RWPE2 (cell line): ENCODE results near the gene ZNF48.

Experiments used
- ATAC-seq: fragments of 200-7000 bp; cut with Tn5 transposase; 3 replicates; pipeline ENCODE4 v1.9.1; 2021; ENCODE audit warnings: low read depth
- DNase-seq: peaks from one replicate; pipeline ENCODE4 v3.0.0-alpha.2; 2020; ENCODE audit warnings: low spot score
- H3K27ac ChIP-seq: fragments of 450-650 bp; 2 replicates; pipeline ENCODE4 v1.5.1; 2017; ENCODE audit warnings: mild to moderate bottlenecking; ENCODE audit not compliant: poor library complexity, severe bottlenecking
- H3K27me3 ChIP-seq: fragments of 250-450 bp; sonication (Bioruptor Pico); 2 replicates; pipeline ENCODE4 v1.5.1; 2021; ENCODE audit warnings: mild to moderate bottlenecking, moderate library complexity; ENCODE audit not compliant: insufficient read depth, poor library complexity, severe bottlenecking
- H3K36me3 ChIP-seq: fragments of 250-450 bp; sonication (Bioruptor Pico); 2 replicates; pipeline ENCODE4 v1.5.1; 2020; ENCODE audit warnings: low read depth, mild to moderate bottlenecking, moderate library complexity
- H3K4me1 ChIP-seq: fragments of 250-450 bp; sonication (Bioruptor Pico); 2 replicates; pipeline ENCODE4 v1.5.1; 2021; ENCODE audit warnings: mild to moderate bottlenecking, moderate library complexity; ENCODE audit not compliant: insufficient read depth, poor library complexity, severe bottlenecking
- H3K4me3 ChIP-seq: fragments of 250-450 bp; sonication (Bioruptor Pico); 2 replicates; pipeline ENCODE4 v1.5.1; 2021; ENCODE audit warnings: mild to moderate bottlenecking, moderate library complexity; ENCODE audit not compliant: severe bottlenecking
- H3K9me3 ChIP-seq: fragments of 250-450 bp; sonication (Bioruptor Pico); 2 replicates; pipeline ENCODE4 v1.5.1; 2021; ENCODE audit warnings: mild to moderate bottlenecking, moderate library complexity; ENCODE audit not compliant: severe bottlenecking
- TF ChIP-seq, protein P1 (sequence below): fragments of 450-650 bp; IDR thresholded peaks from one replicate; pipeline ENCODE4 v1.5.1; 2017; ENCODE audit warnings: mild to moderate bottlenecking, moderate library complexity; ENCODE audit not compliant: poor library complexity, severe bottlenecking

Gene ZNF48

DNA sequence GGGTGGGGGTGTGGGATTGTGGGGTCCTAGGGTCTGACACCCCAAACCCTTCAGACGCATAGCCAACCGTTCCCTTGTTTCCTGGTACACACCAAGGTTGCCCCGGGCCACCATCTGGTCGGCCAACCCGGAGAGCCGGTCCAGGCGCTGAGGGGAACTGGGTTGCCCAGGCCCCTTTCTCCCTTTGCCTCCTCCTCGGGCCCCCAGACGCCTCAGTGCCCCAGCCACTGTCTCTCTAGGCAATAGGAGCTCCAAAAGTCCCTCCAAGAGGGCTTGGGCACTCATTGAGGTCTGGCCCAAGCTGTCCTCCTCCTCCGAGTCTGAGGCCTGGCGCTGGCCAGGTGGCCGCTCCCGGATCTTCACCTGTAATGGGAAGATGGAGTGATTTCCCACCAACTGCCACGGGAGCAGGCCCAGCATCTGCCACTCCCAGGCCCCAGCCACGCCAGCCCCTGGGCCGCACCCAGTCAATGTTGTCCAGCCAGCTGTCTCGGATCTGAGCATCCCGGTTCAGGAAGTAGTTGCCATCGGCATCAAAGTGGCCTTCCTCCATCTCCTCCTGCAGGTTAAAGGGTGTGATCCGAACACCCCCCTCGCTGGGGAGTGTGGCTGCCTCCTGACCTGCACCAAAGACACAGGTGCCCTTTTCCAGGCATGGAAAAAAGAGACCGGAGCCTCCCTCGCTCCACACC, 41.6 kb upstream of the ZNF48 start:
- Histone ChIP-seq H3K9me3 (no peaks in the 10 kb centered on the region), H3K27ac (peak overlapping the region; percentile 83), H3K4me1 (no peaks in the 10 kb centered on the region), H3K4me3 (no peak overlapping the region), H3K27me3 (no peaks in the 10 kb centered on the region), H3K36me3 (peaks cover 33% of the 10 kb centered on the region)
- ATAC-seq (no peak), DNase-seq (peak; percentile 56)
- TF ChIP-seq, protein P1, sequence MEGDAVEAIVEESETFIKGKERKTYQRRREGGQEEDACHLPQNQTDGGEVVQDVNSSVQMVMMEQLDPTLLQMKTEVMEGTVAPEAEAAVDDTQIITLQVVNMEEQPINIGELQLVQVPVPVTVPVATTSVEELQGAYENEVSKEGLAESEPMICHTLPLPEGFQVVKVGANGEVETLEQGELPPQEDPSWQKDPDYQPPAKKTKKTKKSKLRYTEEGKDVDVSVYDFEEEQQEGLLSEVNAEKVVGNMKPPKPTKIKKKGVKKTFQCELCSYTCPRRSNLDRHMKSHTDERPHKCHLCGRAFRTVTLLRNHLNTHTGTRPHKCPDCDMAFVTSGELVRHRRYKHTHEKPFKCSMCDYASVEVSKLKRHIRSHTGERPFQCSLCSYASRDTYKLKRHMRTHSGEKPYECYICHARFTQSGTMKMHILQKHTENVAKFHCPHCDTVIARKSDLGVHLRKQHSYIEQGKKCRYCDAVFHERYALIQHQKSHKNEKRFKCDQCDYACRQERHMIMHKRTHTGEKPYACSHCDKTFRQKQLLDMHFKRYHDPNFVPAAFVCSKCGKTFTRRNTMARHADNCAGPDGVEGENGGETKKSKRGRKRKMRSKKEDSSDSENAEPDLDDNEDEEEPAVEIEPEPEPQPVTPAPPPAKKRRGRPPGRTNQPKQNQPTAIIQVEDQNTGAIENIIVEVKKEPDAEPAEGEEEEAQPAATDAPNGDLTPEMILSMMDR: no peak

DNA sequence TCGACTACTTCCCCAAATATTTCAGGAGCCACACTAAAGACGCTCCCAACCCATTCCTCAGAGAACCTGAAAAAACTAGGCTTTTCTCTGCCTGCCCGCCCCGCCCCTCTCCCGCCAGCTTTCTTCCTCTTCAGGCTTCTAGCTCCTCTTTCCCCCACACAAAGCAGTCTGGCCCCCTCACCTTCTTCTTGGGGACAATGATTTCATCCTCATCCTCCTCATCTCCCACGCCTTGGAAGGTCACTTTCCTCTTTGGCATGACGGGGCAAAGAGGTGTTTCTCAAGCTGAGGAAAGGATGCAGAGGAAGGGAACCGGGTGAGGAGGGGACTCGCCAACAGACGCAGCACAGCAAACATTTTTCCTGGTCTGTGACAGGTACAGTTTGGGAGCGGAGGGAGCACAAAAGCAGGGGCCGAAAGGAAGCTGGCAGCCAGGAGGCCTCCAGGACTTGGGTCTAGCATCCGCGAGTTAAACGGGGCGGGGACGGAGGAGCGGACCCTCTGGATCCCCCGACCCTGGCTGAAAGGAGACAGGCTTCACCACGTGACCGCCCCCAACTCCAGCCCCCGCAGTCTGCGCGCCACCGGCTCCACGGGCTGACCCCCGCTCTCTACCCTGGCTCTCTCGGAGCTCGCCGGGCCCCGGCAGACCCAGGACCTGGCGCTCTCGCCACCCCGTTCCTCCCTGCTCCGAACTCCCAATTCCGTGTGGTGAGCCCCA, 40.6 kb upstream of the ZNF48 start:
- H3K4me1 ChIP-seq: no peaks in the 10 kb centered on the region
- no peaks in the 10 kb centered on the region for H3K9me3 ChIP-seq
- peak overlapping the region; percentile 84 for H3K4me3 ChIP-seq
- DNase-seq (peak; percentile 57), ATAC-seq (peak; percentile 22)
- H3K27ac ChIP-seq: peak overlapping the region; percentile 83
- peaks cover 33% of the 10 kb centered on the region for H3K36me3 ChIP-seq
- TF ChIP-seq, protein P1: no peak
- H3K27me3 ChIP-seq: no peaks in the 10 kb centered on the region

DNA sequence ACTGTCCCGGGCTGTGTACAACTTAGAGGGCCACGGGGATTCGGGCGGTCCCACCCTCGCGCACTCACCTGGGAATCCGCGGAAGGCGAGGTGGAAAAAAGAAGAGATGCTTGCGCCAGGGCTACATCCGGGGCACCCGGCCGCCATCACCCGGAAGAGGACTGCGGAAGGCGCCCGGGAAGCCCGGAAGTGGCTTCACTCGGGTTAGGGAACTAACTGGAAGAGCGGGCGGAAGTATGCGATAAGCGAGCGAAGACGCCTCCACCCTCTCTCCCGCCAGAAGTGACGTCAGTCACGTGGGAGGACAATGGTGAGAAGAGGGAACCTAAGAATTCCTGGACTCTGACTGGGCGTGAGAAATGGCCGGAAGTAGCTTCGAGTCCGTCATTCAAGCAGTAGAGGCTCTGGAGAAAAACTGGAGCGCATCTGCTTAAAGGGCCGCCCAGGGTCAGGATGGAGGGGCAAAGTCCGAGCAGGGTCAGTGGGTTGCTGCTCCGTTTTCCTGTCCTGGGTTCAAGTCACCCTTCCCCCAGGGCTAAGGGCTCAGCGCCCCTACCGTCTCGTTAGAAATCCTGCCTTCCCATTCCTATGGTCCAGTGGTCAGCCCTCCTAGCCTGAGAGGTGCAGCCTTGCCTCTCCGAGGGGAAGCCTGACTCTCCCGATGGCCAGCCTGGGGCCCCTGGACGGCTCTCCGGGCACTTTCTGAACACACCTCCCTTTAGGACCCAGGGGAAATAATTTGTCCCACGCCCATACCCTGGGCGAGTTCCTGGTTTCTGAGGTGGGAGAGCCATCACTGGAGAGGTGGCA, 39.9 kb upstream of the ZNF48 start, which contains the start of gene CD2BP2:
Gene CD2BP2, minus strand, starts transcription at position 165 of the 810 bp plus-strand sequence. CDS start 627 bp downstream, outside the sequence.
- Histone ChIP-seq H3K4me1 (no peaks in the 10 kb centered on the region), H3K4me3 (peak within 1 kb of the TSS; percentile 84), H3K36me3 (peaks cover 33% of the 10 kb centered on the region), H3K9me3 (no peaks in the 10 kb centered on the region), H3K27me3 (no peaks in the 10 kb centered on the region), H3K27ac (peak within 1 kb of the TSS; percentile 83)
- peak; percentile 96 for DNase-seq
- ATAC-seq: peak; percentile 84
- TF ChIP-seq, protein P1: no peak

DNA sequence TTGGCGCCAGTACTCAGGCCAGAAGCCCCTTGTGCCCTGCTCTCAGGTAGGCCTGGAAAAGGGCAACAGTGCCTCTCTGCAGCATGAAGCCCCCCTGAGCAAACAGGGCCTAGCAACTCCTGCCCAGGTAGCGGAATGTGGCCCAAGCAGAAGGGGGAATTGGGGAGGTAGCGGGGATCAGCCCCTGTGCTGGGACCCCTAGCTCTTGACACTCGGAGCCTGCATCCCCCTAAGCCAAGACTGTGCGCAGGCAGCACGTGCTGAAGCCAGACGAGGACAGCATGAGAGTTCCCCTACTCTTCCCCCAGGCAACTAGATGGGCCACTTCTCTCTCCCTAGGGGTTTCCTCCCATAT, 39.3 kb upstream of the ZNF48 start:
- Histone ChIP-seq H3K4me3 (peak overlapping the region; percentile 84), H3K27ac (peak overlapping the region; percentile 83), H3K27me3 (no peaks in the 10 kb centered on the region), H3K36me3 (peaks cover 33% of the 10 kb centered on the region), H3K4me1 (no peaks in the 10 kb centered on the region), H3K9me3 (no peaks in the 10 kb centered on the region)
- DNase-seq: no peak
- no peak for ATAC-seq
- TF ChIP-seq, protein P1: no peak
